Karpas-422 (cell line): ENCODE results near the gene USP15. TPM values are rescaled to one million over a fixed set of nuclear protein-coding genes. Genes with fewer than 3 reads are reported as not detected.

ENCODE experiments used
- DNase-seq: peaks from one replicate; pipeline ENCODE4 v3.0.0-alpha.2; 2015
- H2AFZ ChIP-seq: fragments of 200-600 bp; sonication (generic); 2 replicates; pipeline ENCODE4 v1.6.1; 2014; ENCODE audit warnings: antibody characterized with exemption, low read length, mixed read lengths
- H3K27ac ChIP-seq: fragments of 200-600 bp; sonication (generic); 2 replicates; pipeline ENCODE4 v1.5.1; 2014; ENCODE audit warnings: mild to moderate bottlenecking, low read length, moderate library complexity
- H3K27me3 ChIP-seq: fragments of 200-600 bp; sonication (generic); 2 replicates; pipeline ENCODE4 v1.6.1; 2014; ENCODE audit warnings: low read length, mixed read lengths
- H3K36me3 ChIP-seq: fragments of 200-600 bp; sonication (generic); 2 replicates; pipeline ENCODE4 v1.6.1; 2014; ENCODE audit warnings: low read length, mixed read lengths; ENCODE audit not compliant: insufficient read depth
- H3K4me1 ChIP-seq: fragments of 200-600 bp; sonication (generic); 2 replicates; pipeline ENCODE4 v1.6.1; 2014; ENCODE audit warnings: mild to moderate bottlenecking, low read length, mixed read lengths
- H3K4me2 ChIP-seq: fragments of 200-600 bp; sonication (generic); 2 replicates; pipeline ENCODE4 v1.6.1; 2014; ENCODE audit warnings: low read length, low read depth, mild to moderate bottlenecking; ENCODE audit not compliant: poor library complexity, severe bottlenecking
- H3K4me3 ChIP-seq: fragments of 200-600 bp; sonication (generic); 2 replicates; pipeline ENCODE4 v1.5.1; 2014; ENCODE audit warnings: mild to moderate bottlenecking, antibody characterized with exemption, low read length, mixed read lengths
- H3K79me2 ChIP-seq: fragments of 200-600 bp; sonication (generic); 2 replicates; pipeline ENCODE4 v1.6.1; 2014; ENCODE audit warnings: mild to moderate bottlenecking, low read length, mixed read lengths
- H3K9ac ChIP-seq: fragments of 200-600 bp; sonication (generic); 2 replicates; pipeline ENCODE4 v1.6.0; 2014; ENCODE audit warnings: low read length
- H3K9me2 ChIP-seq: fragments of 200-600 bp; sonication (generic), shearing (Covaris generic); replicated peaks from 2 replicates; pipeline ENCODE4 v1.6.0; 2014; ENCODE audit warnings: mild to moderate bottlenecking, low read length, moderate library complexity; ENCODE audit not compliant: insufficient read depth
- H3K9me3 ChIP-seq: fragments of 300-700, 200-600 bp; sonication (generic); 2 replicates; pipeline ENCODE4 v1.6.1; 2014; ENCODE audit warnings: low read length, mixed read lengths
- H4K20me1 ChIP-seq: fragments of 200-600 bp; sonication (generic); 2 replicates; pipeline ENCODE4 v1.6.1; 2014; ENCODE audit warnings: mild to moderate bottlenecking, antibody characterized with exemption, low read length, low read depth; ENCODE audit not compliant: insufficient read depth
- total RNA-seq: library from RNA; depleted of rRNA; stranded (reverse); fragments of >200 nt; shearing (Covaris generic); gene quantifications from 2 replicates; pipeline ENCODE4 v1.2.3, GENCODE V29; 2014; ENCODE audit warnings: low replicate concordance; rRNA removed

The USP15 gene
- total RNA-seq, result 84.3 and 96.0 TPM in 2 replicates

DNA sequence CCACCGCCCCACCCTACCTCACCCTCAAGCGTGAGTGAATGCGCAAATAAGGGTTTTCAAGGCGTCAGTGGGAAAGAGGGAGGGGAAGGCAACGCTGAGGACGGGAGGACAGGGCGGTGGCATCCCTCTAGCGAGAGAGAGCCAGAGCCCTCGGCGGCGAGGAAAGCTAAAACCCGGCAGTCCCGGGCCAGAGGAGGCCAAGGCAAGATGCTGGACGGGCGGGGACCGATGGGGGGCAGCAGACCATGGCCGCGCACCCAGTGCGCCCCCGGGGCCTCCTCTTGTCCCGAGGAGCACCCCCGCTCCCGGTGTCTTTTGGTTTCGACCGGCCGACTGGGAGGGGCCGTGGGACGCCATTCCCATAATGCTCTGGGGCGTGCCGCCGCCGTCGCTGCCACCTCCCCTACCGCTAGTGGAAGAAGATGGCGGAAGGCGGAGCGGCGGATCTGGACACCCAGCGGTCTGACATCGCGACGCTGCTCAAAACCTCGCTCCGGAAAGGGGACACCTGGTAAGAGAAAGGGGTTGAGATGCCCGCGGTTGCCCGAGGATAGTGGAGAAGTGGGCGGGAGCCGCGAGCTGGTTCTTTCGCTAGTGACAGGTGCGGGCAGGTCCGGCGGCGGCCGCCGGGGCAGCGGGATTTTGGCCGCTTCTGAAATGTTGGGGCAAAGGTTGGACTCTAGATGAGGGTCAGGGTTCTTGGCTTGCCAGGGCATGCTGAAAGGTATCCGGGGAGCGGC lies at the start of gene USP15:
Gene USP15, plus strand, starts transcription at position 412 of the 740 bp plus-strand sequence. Its CDS starts 11 bp downstream, at position 423.
- peak; percentile 98 for DNase-seq
- no peaks in the 10 kb centered on the region for H3K9me2 ChIP-seq
- H3K36me3 ChIP-seq, result peaks cover 20% of the 10 kb centered on the region; the same call in 1 of the 2 replicates
- H3K9me3 ChIP-seq, result no peaks in the 10 kb centered on the region
- H2AFZ ChIP-seq, result peak within 1 kb of the TSS; percentile 59; the same call in 1 of the 2 replicates
- peak within 1 kb of the TSS; percentile 78 for H3K27ac ChIP-seq
- peaks cover 44% of the 10 kb centered on the region for H3K4me1 ChIP-seq
- peak within 1 kb of the TSS; percentile 78 for H3K4me3 ChIP-seq
- H3K9ac ChIP-seq, result peak within 1 kb of the TSS; percentile 92
- no peaks in the 10 kb centered on the region for H3K27me3 ChIP-seq
- no peaks in the 10 kb centered on the region for H4K20me1 ChIP-seq
- H3K4me2 ChIP-seq, result peak within 1 kb of the TSS; percentile 80
- peaks cover 53% of the 10 kb centered on the region for H3K79me2 ChIP-seq

DNA sequence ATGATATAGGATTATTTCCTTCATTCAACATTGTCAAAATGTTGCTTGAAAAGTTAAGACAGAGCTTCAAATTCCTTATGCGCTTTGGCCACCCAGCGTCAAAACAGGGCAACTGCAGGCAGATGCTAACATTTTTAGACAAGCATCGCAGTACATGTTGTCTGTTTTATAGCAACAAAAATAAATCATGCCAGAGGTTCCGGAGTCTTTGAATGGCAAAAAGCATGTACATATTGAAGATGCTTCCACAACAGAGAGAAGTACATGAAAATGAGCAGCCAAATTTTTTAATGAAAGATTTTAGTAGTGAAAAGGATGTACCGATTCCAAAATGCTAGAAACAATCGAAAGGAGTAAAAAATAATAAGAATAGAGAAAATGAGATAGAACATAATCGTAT lies 49.8 kb upstream of the USP15 start:
- peak; percentile 78 for DNase-seq
- Histone ChIP-seq H3K4me1 (no peaks in the 10 kb centered on the region), H3K9me2 (no peaks in the 10 kb centered on the region), H3K36me3 (no peaks in the 10 kb centered on the region), H3K27ac (no peak overlapping the region), H3K9me3 (no peaks in the 10 kb centered on the region), H3K4me2 (no peak overlapping the region), H3K27me3 (no peaks in the 10 kb centered on the region), H4K20me1 (no peaks in the 10 kb centered on the region), H3K4me3 (no peak overlapping the region), H3K9ac (no peak overlapping the region), H3K79me2 (no peaks in the 10 kb centered on the region), H2AFZ (no peak overlapping the region)

DNA sequence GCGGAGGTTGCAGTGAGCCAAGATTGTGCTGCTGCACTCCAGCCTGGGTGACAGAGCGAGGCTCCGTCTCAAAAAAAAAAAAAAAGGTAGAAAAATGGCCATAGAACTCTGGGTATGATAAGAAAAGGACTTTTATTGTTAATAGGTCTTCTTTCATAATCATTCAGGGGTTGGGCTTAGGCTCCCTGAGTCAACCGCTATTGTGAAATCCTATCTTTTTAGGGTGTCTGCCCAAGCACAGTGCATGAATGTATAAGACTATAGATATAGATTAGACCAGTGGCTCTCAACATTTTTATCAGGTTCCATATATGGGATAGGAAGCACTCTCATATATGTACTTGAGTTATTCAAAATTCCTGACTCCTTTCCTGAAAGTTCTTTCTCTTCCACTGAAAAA lies 48.7 kb upstream of the USP15 start:
- H3K9me3 ChIP-seq, result no peaks in the 10 kb centered on the region
- DNase-seq, result no peak

DNA sequence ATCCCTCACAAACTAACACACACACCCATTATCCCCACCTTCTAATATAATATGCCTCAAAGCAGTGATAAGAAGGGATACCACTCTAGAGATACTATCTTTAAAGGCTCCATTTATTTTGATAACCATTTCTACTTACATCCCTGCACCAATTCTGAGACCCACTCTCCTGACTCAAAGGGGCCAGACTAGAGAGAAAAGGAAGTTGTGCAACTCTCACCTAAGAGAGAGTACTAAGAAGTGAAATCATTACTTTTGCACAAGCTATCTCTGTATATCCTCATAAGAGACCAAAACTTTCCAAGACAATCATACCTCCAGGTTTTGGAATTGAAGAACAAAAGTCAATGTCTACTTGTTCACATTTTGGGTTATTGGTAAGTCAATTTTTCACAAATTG lies 45.4 kb upstream of the USP15 start:
- no peak overlapping the region for H2AFZ ChIP-seq
- no peaks in the 10 kb centered on the region for H3K9me3 ChIP-seq
- H3K9me2 ChIP-seq, result no peaks in the 10 kb centered on the region
- H3K4me1 ChIP-seq, result no peaks in the 10 kb centered on the region
- no peak overlapping the region for H3K27ac ChIP-seq
- H3K27me3 ChIP-seq, result no peaks in the 10 kb centered on the region
- no peak overlapping the region for H3K4me2 ChIP-seq
- no peak overlapping the region for H3K4me3 ChIP-seq
- no peaks in the 10 kb centered on the region for H3K36me3 ChIP-seq
- no peaks in the 10 kb centered on the region for H3K79me2 ChIP-seq
- no peaks in the 10 kb centered on the region for H4K20me1 ChIP-seq
- no peak overlapping the region for H3K9ac ChIP-seq
- DNase-seq, result no peak

More for the DNA sequence above, 48.7 kb upstream of the USP15 start:
- no peaks in the 10 kb centered on the region for H3K4me1 ChIP-seq
- no peaks in the 10 kb centered on the region for H3K79me2 ChIP-seq
- H3K36me3 ChIP-seq, result no peaks in the 10 kb centered on the region
- H4K20me1 ChIP-seq, result no peaks in the 10 kb centered on the region
- H3K4me3 ChIP-seq, result no peak overlapping the region
- H3K9me2 ChIP-seq, result no peaks in the 10 kb centered on the region
- no peak overlapping the region for H2AFZ ChIP-seq
- H3K27ac ChIP-seq, result no peak overlapping the region
- no peaks in the 10 kb centered on the region for H3K27me3 ChIP-seq
- H3K4me2 ChIP-seq, result no peak overlapping the region
- no peak overlapping the region for H3K9ac ChIP-seq

DNA sequence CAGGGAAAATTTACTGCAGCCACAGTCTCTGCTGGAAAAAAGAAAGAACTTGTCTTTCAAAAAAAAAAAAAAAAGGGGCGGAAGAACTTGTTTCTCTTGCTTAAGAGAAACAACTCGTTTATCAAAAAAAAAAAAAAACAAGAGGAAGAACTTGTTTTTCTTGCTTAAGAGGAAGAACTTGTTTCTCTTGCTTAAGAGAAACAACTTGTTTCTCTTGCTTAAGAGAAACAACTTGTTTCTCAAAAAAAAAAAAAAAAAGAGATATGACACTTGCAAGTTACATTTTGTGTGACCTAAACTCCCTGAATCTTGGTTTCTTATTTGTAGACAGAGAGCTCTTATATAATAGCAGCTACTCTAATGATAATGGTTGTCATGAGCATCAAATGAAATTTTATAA lies 44.7 kb upstream of the USP15 start:
- no peak for DNase-seq
- Histone ChIP-seq H3K79me2 (no peaks in the 10 kb centered on the region), H3K27me3 (no peaks in the 10 kb centered on the region), H3K4me1 (no peaks in the 10 kb centered on the region), H3K4me3 (no peak overlapping the region), H3K36me3 (no peaks in the 10 kb centered on the region), H3K9me3 (no peaks in the 10 kb centered on the region), H3K9me2 (no peaks in the 10 kb centered on the region), H4K20me1 (no peaks in the 10 kb centered on the region), H3K4me2 (no peak overlapping the region), H3K9ac (no peak overlapping the region), H2AFZ (no peak overlapping the region), H3K27ac (no peak overlapping the region)

GRCh38 chr12:62217466-62218194 lies 42.6 kb upstream of the USP15 start:
- no peaks in the 10 kb centered on the region for H3K4me1 ChIP-seq
- no peaks in the 10 kb centered on the region for H3K27me3 ChIP-seq
- no peaks in the 10 kb centered on the region for H4K20me1 ChIP-seq
- no peaks in the 10 kb centered on the region for H3K79me2 ChIP-seq
- H3K4me3 ChIP-seq, result no peak overlapping the region
- H3K9me2 ChIP-seq, result no peaks in the 10 kb centered on the region
- H3K9me3 ChIP-seq, result no peaks in the 10 kb centered on the region
- H3K36me3 ChIP-seq, result no peaks in the 10 kb centered on the region
- H2AFZ ChIP-seq, result no peak overlapping the region
- no peak overlapping the region for H3K9ac ChIP-seq
- DNase-seq, result no peak
- H3K4me2 ChIP-seq, result no peak overlapping the region
- H3K27ac ChIP-seq, result no peak overlapping the region

DNA sequence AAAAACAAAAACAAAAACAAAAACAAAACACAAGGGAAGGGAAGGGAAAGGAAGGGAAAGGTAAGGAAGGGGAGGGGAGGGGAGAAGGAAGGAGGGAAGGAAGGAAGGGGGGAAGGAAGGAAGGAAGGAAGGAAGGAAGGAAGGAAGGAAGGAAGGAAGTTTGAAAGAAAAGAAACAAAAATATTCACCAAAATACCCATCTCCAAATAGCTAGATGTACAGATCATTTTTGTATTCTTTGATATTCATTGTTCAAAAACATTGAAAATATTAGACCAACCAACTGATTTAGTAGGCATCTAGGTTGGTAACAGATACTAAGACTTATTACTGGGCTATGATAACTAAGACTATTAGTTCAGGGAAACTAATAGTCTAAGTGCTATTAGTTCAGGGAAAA lies 39.1 kb upstream of the USP15 start:
- Histone ChIP-seq H3K79me2 (no peaks in the 10 kb centered on the region), H3K9me2 (no peaks in the 10 kb centered on the region), H3K4me2 (no peak overlapping the region), H3K9me3 (no peaks in the 10 kb centered on the region), H3K4me1 (no peaks in the 10 kb centered on the region), H3K4me3 (no peak overlapping the region), H3K9ac (no peak overlapping the region), H3K36me3 (no peaks in the 10 kb centered on the region), H3K27ac (no peak overlapping the region), H3K27me3 (no peaks in the 10 kb centered on the region), H4K20me1 (no peaks in the 10 kb centered on the region), H2AFZ (no peak overlapping the region)
- DNase-seq, result no peak

- no peak overlapping the region for H3K27ac ChIP-seq
- no peaks in the 10 kb centered on the region for H3K36me3 ChIP-seq
- H2AFZ ChIP-seq, result no peak overlapping the region
- H3K79me2 ChIP-seq, result no peaks in the 10 kb centered on the region
- no peaks in the 10 kb centered on the region for H3K9me3 ChIP-seq
- no peak overlapping the region for H3K9ac ChIP-seq
- H4K20me1 ChIP-seq, result no peaks in the 10 kb centered on the region
- no peaks in the 10 kb centered on the region for H3K27me3 ChIP-seq
- H3K9me2 ChIP-seq, result no peaks in the 10 kb centered on the region
- H3K4me3 ChIP-seq, result no peak overlapping the region
- no peaks in the 10 kb centered on the region for H3K4me1 ChIP-seq
- no peak overlapping the region for H3K4me2 ChIP-seq
- no peak for DNase-seq
These were observed 35.6 kb upstream of the USP15 start for GRCh38 chr12:62224601-62225000.
